Germinal center (tissue), 1 donor: ENCODE data around the gene PARD6G.
A peak's percentile ranks its signal among the peaks of the same experiment; 100 is the strongest.

Experiments used
- DNase-seq: peaks from one replicate; pipeline ENCODE4 v3.0.0; 2012; ENCODE audit warnings: mixed read lengths, low spot score

Gene PARD6G

GRCh38 chr18:80143881-80144280, 103.4 kb downstream of the PARD6G start:
- DNase-seq = no peak

- DNase-seq = no peak
Observed at GRCh38 chr18:80140455-80140985, 106.8 kb downstream of the PARD6G start.

GRCh38 chr18:80137976-80138375, 109.3 kb downstream of the PARD6G start:
- DNase-seq = no peak

- no peak for DNase-seq
Observed at GRCh38 chr18:80137137-80137536, 110.2 kb downstream of the PARD6G start.

- no peak for DNase-seq
Observed at GRCh38 chr18:80136679-80137078, 110.6 kb downstream of the PARD6G start.

- DNase-seq = no peak
Observed at GRCh38 chr18:80135136-80135535, 112.2 kb downstream of the PARD6G start.

GRCh38 chr18:80133124-80133523, 114.2 kb downstream of the PARD6G start:
- DNase-seq = no peak

GRCh38 chr18:80132180-80132812, 115.0 kb downstream of the PARD6G start:
- DNase-seq = no peak

- DNase-seq = no peak
Observed at GRCh38 chr18:80130555-80130954, 116.8 kb downstream of the PARD6G start.

- no peak for DNase-seq
Observed at GRCh38 chr18:80129672-80130367, 117.5 kb downstream of the PARD6G start.

GRCh38 chr18:80127635-80128034, 119.7 kb downstream of the PARD6G start:
- no peak for DNase-seq

- DNase-seq = no peak
Observed at GRCh38 chr18:80126797-80127196, 120.5 kb downstream of the PARD6G start.

GRCh38 chr18:80124131-80124530, 123.2 kb downstream of the PARD6G start:
- no peak for DNase-seq

GRCh38 chr18:80120932-80121331, 126.4 kb downstream of the PARD6G start:
- DNase-seq = no peak

GRCh38 chr18:80119111-80119510, 128.2 kb downstream of the PARD6G start:
- no peak for DNase-seq

- DNase-seq = no peak
Observed at GRCh38 chr18:80115035-80115434, 132.3 kb downstream of the PARD6G start.

GRCh38 chr18:80112624-80113248, 134.6 kb downstream of the PARD6G start:
- DNase-seq = no peak

- no peak for DNase-seq
Observed at GRCh38 chr18:80109676-80110078, 137.6 kb downstream of the PARD6G start.

GRCh38 chr18:80108739-80109675, 138.3 kb downstream of the PARD6G start, which contains the start of gene ADNP2:
Gene ADNP2, plus strand, starts transcription at chr18:80109262. Its CDS starts 8,281 bp downstream, at chr18:80117543.
- peak; percentile 82 for DNase-seq

GRCh38 chr18:80108121-80108536, 139.2 kb downstream of the PARD6G start:
- DNase-seq = no peak

GRCh38 chr18:80107426-80107825, 139.9 kb downstream of the PARD6G start:
- DNase-seq = no peak
